ENCODE data around the gene SH2D3A.
"Not testable (repeated sequence)": the region's sequence is repeated elsewhere in the genome, so short reads cannot be mapped to it uniquely, and the experiment has no call there.

SH2D3A gene

GRCh38 chr19:6767357-6768235, at the start of gene SH2D3A:
TSS of gene SH2D3A (minus strand) at chr19:6767435. CDS start at chr19:6763748, 3,687 bp downstream.
- peak; percentile 86 for DNase-seq

DNA sequence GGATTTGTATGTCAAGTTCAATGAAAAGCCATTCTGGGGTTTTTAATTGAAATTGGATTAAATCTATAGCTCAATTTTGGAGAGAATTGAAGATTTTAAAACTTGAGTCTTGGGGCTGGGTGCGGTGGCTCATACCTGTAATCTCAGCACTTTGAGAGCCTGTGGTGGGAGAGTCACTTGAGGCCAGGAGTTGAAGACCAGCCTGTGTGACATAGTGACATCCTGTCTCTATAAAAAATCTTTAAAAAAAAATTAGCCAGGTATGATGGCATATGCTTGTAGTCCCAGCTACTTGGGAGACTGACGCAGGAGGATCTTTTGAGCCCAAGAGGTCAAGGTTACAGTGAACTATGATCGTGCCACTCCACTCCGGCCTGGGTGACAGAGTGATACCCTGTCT, 46.4 kb upstream of the SH2D3A start:
- no peak for DNase-seq

GRCh38 chr19:6812612-6813011, 45.4 kb upstream of the SH2D3A start:
- no peak for DNase-seq

GRCh38 chr19:6811906-6812305, 44.7 kb upstream of the SH2D3A start:
- no peak for DNase-seq

DNA sequence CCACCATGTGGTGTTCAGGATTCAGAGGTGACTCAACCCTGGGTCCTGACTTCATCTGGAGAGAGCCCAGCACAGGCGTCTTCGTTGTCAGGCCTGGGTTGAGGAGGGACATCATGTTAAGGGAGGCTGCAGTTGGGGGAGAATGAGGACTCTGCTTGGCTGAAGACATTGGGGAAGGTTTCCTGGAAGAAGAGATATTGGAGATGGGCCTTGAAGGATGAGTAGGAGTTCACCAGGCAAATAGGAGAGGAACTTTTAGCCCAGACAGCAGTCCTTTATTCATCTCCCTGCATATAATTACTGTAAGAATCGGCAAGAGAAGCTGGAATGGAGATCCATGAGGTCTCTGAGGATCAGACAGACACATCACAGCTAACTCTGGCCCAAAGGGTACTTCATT, 44.1 kb upstream of the SH2D3A start:
- no peak for DNase-seq

GRCh38 chr19:6809262-6809661, 42.0 kb upstream of the SH2D3A start:
- DNase-seq = no peak

- no peak for DNase-seq
These were observed 41.3 kb upstream of the SH2D3A start for GRCh38 chr19:6808494-6808893.

GRCh38 chr19:6807291-6807690, 40.1 kb upstream of the SH2D3A start:
- DNase-seq = no peak

DNA sequence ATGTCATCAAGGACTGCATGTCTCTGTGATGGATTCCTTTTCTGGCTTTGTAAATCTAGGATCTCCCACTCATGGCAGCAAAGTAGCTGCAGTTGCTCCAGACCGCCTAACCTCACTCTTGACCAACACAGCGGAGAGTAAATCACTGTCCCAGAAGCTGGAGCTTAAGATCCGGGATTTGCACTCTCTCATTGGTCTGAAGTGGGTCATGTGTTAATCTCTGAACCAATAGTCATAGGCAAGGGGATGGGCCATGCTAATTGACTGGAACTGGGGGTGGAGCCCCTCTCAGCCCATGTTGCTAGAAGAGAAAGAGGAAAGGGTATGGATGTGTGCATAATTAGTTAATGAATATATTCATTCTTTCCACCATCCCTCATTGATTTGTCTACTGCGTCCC, 39.3 kb upstream of the SH2D3A start:
- DNase-seq = no peak

- DNase-seq = no peak
These were observed 35.8 kb upstream of the SH2D3A start for GRCh38 chr19:6803036-6803404.

GRCh38 chr19:6802336-6803035, 35.3 kb upstream of the SH2D3A start:
- peak; percentile 91 for DNase-seq

- peak; percentile 94 for DNase-seq
These were observed 34.4 kb upstream of the SH2D3A start for GRCh38 chr19:6801485-6802086.

DNA sequence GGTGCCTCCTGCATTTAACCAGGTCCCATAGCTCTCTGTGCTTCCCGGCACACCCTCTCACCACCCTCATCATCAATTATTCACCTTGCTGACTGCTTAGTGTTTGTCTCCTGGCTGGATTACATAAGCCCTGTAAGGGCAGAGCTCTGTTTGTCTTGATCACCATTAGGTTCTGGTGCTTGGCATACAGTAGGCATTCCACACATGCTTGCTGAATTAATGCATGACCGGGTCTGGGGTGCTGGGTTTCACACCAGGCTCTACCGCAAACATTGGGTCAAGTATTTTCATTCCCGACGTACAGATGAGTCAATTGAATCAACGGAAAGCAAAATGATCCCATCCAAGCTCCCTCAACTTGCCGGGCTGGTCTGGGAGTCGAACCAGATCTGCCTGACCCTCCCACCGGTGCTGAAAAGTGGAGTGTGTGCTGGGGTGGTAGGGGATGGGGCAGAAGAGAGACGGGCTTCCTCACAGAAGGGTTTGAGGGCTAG, 33.8 kb upstream of the SH2D3A start:
- DNase-seq = no peak

GRCh38 chr19:6800160-6800790, 33.0 kb upstream of the SH2D3A start:
- DNase-seq = not testable (repeated sequence)

GRCh38 chr19:6797646-6798045, 30.4 kb upstream of the SH2D3A start:
- no peak for DNase-seq

DNA sequence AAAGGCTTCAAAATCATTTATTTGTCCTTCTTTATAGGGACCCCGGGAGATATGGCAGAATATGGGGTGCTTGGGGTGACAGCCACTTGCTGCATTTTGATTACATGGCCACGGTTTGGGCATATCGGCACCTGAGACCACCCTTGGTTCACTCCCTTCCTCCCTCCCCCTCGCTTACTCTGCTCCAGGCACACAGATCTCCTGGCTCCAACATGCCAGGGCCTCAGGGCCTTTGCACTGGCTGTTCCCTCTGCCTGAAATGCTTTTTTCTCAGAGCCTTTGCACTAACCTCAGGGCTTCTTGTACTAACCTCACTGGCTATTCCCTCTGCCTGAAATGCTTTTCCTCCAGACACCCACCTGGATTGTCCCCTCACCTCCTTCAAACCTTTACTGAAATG, 29.0 kb upstream of the SH2D3A start:
- DNase-seq = no peak

- DNase-seq = no peak
These were observed 27.6 kb upstream of the SH2D3A start for GRCh38 chr19:6794686-6795431.

DNA sequence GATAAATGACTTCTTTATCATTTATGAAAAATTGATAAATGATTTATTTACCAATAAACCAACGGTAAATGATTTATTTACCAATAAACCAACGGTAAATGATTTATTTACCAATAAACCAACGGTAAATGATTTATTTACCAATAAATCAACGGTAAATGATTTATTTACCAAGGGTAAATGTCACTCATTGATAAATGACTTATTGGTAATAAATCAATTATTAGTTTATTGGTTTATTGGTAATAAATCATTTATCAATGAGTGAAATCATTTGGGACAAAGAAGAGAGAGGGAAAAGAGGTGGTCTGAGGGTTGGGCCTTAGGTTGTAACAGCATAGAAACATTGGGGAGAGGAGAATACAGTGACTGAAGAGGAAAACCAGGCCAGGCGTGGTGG, 26.7 kb upstream of the SH2D3A start:
- DNase-seq = no peak

- no peak for DNase-seq
These were observed 26.2 kb upstream of the SH2D3A start for GRCh38 chr19:6793411-6793810.

GRCh38 chr19:6791237-6791636, 24.0 kb upstream of the SH2D3A start:
- DNase-seq = no peak

- DNase-seq = no peak
These were observed 23.2 kb upstream of the SH2D3A start for GRCh38 chr19:6790194-6791128.

All from GDM1 (cell line).